ENCODE data around the gene TNS3. TPM values are rescaled to one million over a fixed set of nuclear protein-coding genes. Genes with fewer than 3 reads are reported as not detected.

Gene TNS3
- total RNA-seq, 4 donors from 2014 or later: 70.9 to 112 (median 98.6) TPM

GRCh38 chr7:47299496-47299895 lies 282.4 kb downstream of the TNS3 start:
- ATAC-seq (ENCODE audit: low FRiP score) (no peak), DNase-seq (ENCODE audit: low spot score) (no peak)
- TF ChIP-seq CTCF (IDR thresholded peaks at IDR 0.05): no peak

GRCh38 chr7:47298636-47299035 lies 283.3 kb downstream of the TNS3 start:
- no peak for TF ChIP-seq CTCF (IDR thresholded peaks at IDR 0.05)
- no peak for DNase-seq (ENCODE audit: low spot score)
- no peak for ATAC-seq (ENCODE audit: low FRiP score)

GRCh38 chr7:47297120-47297519 lies 284.8 kb downstream of the TNS3 start:
- no peak for ATAC-seq (ENCODE audit: low FRiP score)
- TF ChIP-seq CTCF (IDR thresholded peaks at IDR 0.05): no peak
- no peak for DNase-seq (ENCODE audit: low spot score)

GRCh38 chr7:47295606-47296005 lies 286.3 kb downstream of the TNS3 start:
- no peak for DNase-seq (ENCODE audit: low spot score)
- peak; percentile 3 for ATAC-seq (ENCODE audit: low FRiP score)
- no peak for TF ChIP-seq CTCF (IDR thresholded peaks at IDR 0.05)

- no peak for DNase-seq (ENCODE audit: low spot score)
- ATAC-seq (ENCODE audit: low FRiP score): no peak
- TF ChIP-seq CTCF (IDR thresholded peaks at IDR 0.05): no peak
Observed at GRCh38 chr7:47294556-47295222, 287.2 kb downstream of the TNS3 start.

GRCh38 chr7:47293884-47294555 lies 287.9 kb downstream of the TNS3 start:
- TF ChIP-seq CTCF (IDR thresholded peaks at IDR 0.05): no peak
- ATAC-seq (ENCODE audit: low FRiP score) (no peak), DNase-seq (ENCODE audit: low spot score) (no peak)

GRCh38 chr7:47292832-47293309 lies 289.0 kb downstream of the TNS3 start:
- DNase-seq (ENCODE audit: low spot score) (no peak), ATAC-seq (ENCODE audit: low FRiP score) (no peak)
- TF ChIP-seq CTCF (IDR thresholded peaks at IDR 0.05): no peak

Data from omental fat pad (tissue), 4 donors.